CD4-positive, alpha-beta T cell treated with Interleukin-15 for 4 hours (primary cell): Measurements from ENCODE around the gene EBI3.
"Not testable (repeated sequence)": the region's sequence is repeated elsewhere in the genome, so short reads cannot be mapped to it uniquely, and the experiment has no call there.

Experiments used
- DNase-seq: peaks from one replicate; pipeline ENCODE4 v3.0.0-alpha.2; 2020; ENCODE audit warnings: low spot score

The EBI3 gene

DNA sequence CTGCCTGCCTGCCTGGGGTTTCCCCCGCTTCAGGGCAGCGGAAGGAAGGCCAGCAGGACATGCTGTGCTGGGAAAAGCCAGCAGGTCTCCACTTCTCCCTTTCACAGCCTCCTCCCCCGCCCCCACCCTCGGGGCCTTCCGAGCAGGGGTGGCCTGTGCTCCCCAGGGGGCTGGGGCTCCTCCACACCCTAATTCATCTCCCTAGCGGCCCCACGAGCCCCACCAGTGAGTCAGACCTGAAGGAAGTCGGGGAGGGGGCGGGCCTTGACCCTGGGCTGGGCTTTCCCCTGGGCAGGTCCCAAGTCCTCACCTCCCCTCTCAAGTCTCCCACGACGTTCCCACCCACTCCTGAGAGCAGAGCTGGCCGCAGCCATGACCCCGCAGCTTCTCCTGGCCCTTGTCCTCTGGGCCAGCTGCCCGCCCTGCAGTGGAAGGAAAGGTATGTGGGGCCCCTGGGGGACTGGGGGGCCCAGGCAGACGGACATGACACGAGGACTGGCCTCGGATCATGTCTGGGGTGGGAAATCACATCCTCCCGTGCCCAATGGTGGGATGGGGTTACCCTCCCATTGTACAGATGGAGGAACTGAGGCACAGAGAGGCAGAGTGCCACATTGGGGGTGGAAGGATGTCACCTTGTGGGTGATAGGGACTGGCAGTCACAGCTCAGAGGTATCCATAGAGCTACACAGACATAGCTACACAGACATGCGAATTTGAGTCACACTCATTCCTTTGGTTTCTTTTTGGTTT, at the start of gene EBI3:
EBI3 (plus strand) TSS at position 345 of the 753 bp plus-strand sequence; CDS start at position 373, 28 bp downstream.
- DNase-seq: peak; percentile 4

GRCh38 chr19:4181053-4181508, 48.2 kb upstream of the EBI3 start:
- no peak for DNase-seq

DNA sequence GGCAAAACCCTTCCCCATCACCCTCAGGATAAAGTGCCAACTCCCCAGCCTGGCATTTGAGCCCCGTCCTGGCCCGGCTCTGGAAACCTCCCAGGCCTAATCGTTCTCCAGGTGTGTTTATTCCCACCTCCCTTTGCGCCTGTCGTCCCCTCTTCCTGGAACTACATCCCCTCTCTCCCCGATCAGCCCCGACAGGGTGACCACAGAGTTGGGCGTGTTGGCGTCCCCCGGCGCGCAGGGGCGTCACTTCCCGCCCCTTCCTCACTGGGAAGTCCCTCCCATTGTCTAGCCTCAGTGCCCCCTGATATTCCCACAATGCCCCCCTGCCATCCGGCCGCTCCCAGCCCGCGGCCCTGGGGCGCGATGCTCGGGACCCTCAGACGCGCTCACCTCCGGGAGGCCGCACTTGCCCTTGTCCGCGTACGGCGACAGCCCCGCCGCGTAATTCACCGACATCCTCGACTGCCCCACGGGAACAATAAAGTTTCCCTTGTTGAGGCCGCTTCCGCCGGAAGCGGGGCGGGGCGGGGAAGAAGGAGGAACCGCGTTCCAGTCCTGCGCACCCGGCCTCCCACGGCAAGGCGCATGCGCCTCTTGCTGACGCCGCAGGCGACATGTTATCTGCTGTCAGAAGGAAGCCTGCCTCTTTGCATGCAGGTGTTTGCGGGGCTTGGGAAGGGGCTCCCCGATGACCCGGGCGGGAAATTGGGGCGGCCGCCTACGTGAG, 47.1 kb upstream of the EBI3 start, which contains the start of the genes ANKRD24 and SIRT6:
ANKRD24 (plus strand) TSS at position 606 of the 727 bp plus-strand sequence. CDS start 3,737 bp downstream, outside the sequence.
SIRT6 (minus strand) TSS at position 480 of the 727 bp plus-strand sequence; CDS start at position 456, 24 bp downstream.
- DNase-seq: peak; percentile 97

GRCh38 chr19:4183967-4184717, 45.2 kb upstream of the EBI3 start:
- no peak for DNase-seq

GRCh38 chr19:4184718-4185352, 44.5 kb upstream of the EBI3 start:
- DNase-seq: no peak

GRCh38 chr19:4185413-4186086, 43.8 kb upstream of the EBI3 start:
- DNase-seq: no peak

DNA sequence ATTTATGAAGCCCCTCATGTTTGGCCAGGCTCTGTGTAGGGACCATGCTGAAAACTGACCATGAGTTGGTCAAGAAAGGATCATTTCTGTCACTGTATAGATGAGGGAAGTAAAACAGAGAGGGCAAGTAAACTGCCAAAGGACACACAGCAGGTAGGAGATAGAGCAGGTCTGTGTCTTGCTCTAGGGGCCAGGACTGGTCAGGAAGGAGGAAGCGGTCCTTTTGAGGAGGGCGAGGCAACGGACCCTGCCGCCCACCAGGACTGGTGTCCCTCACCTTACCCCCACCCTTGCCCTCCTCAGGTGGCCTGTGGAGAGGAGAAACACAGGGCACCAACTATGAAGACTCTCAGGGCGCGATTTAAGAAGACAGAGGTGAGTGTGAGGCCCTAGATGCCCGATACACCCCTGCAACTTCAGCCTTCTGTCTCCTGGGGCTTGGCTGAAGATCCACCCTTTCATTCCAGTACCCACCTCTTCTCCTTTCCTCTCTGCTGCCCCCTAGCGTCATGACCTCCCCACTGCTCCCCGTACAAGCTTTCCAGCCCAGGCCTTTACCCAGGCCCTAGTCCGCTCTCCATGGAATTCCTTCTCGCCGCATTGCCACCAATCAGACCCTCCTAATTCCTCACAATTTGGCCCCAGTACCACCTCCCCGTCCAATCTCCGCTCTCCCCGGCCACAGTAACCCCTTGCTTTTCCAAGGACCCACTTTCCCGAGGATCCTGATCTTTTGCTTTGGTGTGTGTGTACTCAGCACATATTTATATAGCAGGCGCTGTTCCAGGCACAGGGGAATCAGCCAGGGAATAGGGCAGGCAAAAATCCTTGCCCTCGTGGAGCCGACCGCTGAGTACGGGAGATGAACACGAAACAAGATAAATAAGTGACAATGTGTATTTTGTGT, 43.0 kb upstream of the EBI3 start:
- DNase-seq: peak; percentile 78

- no peak for DNase-seq
Observed at GRCh38 chr19:4187313-4188122, 41.8 kb upstream of the EBI3 start.

GRCh38 chr19:4189641-4190040, 39.7 kb upstream of the EBI3 start:
- DNase-seq: no peak

GRCh38 chr19:4192537-4192936, 36.8 kb upstream of the EBI3 start:
- DNase-seq: not testable (repeated sequence)

GRCh38 chr19:4194353-4194752, 35.0 kb upstream of the EBI3 start:
- no peak for DNase-seq

DNA sequence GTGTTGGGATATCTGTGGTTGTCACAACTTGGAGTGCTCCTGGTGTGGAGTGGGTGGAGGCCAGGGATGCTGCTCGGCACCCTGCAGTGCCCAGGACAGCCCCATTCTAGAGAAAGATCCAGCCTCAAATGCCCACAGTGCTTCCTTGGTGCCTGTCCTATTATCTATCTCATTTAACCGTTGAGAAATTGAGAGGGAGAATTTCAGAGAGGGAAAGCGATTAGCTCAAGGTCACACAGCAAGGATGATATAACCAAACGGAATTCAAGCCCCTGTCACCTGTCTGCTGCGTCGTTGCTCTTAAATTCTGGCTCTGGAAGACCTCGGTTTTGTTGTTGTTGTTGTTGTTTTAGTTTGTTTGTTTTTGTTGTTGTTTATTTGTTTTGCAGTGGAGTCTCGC, 33.3 kb upstream of the EBI3 start:
- no peak for DNase-seq

- DNase-seq: no peak
Observed at GRCh38 chr19:4196587-4197148, 32.7 kb upstream of the EBI3 start.

DNA sequence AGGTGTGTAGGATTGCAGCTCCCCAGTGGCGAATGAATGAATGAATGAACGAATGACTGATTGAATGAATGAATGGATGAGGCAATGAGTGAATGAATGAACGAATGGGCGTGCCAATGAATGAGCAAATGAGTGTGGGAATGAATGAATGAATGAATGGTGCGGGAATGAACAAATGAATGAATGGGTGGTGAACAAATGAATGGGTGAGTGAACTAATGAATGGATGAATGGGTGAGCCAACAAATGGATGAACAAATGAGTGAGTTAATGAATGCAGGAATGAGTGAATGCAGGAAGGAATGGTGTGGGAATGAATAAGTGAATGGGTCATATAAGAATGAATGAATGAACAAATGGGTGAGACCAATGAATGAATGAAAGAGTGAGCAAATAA, 32.1 kb upstream of the EBI3 start:
- DNase-seq: no peak

DNA sequence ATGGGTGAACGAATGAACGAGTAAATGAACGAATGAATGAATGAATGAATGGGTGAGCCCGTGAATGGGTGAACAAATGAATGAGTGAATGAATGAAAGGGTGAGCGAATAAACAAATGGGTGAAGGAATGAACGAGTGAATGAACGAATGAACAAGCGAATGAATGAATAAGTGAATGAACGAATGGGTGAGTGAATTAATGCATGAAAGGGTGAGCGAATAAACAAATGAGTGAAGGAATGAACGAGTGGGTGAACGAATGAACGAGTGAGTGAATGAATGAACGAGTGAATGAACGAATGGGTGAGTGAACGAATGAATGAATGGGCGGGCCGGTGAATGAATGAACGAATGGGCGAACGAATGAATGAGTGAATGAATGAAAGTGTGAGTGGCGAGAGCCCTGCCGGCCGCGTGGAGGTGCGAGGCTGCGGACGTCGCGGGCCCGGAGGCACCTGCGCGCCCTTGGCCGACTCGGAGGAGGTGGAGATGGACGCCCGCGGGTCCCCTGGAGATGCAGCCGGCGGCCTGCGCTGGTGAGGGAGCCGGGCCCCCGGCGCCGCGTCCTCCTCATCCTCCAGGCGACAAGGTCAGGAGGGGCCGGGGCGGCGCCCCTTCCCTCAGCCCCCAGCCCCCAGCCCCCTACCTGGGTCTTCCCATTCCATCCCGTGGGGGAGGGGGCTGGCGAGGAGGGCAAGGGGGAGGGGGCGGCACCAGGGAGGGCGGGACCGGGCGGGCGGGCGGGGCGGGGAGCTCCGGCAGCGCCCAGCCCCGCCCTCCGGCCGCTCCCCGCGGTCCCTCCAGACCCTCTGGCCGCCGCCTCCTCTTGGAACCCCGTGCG, 31.5 kb upstream of the EBI3 start:
- no peak for DNase-seq

DNA sequence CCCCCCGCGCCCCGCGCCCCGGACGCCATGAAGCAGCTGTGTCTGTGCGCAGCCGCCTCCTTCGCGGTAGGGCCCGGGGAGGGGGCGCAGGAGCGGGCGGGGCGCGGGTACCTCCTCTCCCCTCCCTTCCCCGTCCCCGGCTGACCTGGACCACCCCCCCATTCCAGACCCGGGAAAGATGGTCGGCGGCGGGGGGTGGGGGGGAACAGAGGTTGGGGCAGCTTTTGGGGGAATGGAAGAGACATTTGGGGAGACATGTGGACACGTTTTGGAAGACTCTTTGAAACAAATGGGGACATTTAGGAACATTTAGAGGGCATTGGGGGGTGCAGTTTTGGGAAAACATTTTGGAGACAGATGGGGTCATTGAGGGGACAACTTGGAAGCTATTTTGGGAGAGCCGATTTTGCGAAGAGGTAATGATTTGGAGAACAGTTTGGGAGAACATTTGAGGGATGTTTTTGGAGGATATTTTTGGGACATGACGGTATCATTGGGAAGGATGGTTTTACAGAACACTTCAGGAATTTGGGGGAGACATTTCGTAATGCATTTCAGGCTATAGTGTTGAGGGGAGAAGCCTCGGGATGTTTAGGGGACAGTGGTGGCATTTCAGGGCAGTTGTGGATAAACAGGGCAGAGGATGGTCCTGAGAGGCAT, 30.7 kb upstream of the EBI3 start:
- DNase-seq: no peak

GRCh38 chr19:4199699-4200293, 29.5 kb upstream of the EBI3 start:
- no peak for DNase-seq
